NCI-H748 (cell line): ENCODE results near the gene LACC1.
A peak's percentile ranks its signal among the peaks of the same experiment; 100 is the strongest.

Experiments used
- DNase-seq: peaks from one replicate; lab custom pipeline; 2025; ENCODE audit not compliant: unreplicated experiment; lab: John Stamatoyannopoulos, UW

The LACC1 gene

DNA sequence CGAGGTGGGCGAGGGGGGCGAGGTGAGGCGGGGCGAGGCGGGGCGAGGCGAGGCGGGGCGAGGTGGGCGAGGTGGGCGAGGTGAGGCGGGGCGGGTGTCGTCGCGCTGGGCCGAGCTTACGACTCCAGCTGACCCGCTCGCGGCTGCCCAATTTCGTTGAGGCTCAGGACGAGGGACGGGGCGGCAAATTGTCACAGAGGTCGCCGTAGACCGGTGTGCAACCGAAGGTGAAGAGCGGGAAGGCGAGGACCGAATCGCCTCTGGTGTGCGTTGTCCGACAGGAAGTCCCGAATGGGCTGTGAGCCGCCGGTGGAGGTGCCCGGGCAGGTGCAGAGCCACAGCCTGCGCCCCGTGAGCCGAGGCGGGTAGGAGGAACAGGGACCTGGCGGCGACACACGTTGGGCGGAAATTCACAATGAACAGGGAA lies at the start of gene LACC1:
Gene LACC1, plus strand, starts transcription at position 150 of the 427 bp plus-strand sequence. CDS start 1,082 bp downstream, outside the sequence.
- DNase-seq = peak; percentile 85

DNA sequence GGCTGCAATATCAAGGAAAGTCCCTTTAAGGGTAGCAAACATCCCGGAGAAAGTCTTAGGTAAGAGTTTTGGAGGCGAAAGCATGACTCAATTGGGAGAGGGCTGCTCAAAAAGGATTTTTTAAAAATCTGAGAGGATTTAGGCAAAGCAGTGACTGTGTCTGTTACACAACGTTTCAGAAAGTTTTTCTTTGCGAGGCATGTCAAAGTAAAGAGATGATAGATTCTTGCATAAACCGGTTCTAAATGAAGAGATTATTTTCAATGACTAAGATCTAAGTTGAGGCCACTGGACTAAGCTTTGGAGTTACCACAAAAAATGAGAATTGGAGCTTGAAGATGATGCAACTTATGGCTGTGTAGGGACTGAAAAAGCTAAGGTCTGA lies 49.2 kb upstream of the LACC1 start:
- DNase-seq = no peak

DNA sequence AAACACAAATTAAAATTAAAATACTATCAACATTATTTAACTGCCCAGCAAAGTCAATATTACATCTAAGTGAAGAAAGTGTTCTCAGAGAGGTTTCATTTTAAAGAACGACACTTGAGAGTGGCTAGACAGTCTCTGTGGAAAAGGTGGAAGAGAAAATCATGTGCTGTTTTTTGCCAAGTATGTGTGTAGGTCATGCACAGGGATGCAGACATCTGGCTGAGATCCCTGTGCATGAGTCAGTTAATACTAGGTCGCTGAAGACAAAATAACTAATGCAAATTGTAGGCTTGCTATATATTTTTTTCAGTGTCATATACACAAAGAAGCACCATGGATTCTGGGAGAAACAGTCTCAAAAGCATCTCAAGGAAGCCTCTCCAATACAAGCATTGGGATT lies 48.6 kb upstream of the LACC1 start:
- DNase-seq = no peak

DNA sequence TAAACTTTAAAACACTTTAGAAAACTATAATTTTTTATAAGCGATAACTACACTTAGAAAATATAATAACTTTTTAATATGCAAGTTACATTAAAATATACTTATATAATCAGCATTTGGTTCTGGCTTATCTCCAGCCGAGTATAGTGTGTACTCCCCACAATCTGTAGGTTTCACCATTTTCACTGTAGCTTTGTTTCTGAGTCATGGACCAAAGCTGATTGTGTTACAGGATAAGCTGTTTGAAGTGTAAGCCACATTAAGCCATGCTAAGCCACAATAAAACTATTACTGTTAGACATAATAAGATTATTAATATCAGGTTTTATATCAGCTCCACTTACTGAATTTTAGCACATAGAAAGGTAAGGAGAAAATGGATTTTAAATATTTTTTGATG lies 44.0 kb upstream of the LACC1 start:
- DNase-seq = no peak

DNA sequence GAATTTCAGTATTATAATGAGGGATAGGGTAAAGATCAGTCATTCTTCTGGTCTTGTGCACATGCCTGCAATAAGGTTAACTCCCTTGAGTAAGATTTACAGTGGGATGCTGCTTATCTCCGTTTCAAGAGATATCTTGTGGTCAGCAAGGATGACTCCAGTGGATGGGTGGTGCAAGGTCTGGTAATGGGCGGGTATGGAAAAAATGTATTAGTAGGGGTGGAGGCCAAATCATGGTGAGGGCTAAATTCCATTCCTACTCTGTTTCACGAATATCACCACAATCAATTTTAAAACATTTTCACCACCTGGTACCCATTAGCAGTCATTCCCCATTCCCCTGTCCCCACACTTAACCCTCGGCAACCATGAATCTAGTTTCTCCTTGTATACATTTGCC lies 40.8 kb upstream of the LACC1 start:
- DNase-seq = no peak

DNA sequence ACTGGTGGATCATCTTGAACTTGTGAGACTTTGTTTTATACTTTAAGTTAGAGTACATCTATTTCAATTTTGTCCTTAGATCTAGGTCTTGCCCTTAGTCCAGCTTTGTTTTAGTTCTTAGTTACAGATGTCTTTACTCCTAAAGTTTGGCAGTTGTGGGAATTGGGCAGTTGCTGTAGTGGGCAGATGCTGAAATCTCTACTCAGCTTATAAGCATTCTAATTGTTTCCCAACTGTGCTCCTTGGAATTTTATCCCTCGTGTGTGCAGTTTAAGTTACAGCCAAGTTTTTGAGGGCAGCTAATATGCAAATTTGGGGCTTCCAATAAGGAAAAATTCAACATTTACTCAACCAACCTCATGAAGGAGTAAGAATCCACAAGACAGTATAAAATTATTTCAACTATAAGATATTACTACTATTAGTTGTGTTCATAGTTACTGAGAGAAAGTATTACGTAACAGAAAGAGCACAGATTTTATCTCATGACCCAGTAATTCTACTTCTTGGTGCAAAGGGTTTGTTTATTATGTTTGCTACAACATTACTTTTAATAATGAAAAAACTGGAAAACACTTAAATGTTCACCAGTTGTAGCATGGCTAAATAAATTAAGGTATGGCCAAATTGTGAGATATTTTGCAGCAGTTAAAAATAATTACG lies 33.1 kb upstream of the LACC1 start:
- DNase-seq = no peak

DNA sequence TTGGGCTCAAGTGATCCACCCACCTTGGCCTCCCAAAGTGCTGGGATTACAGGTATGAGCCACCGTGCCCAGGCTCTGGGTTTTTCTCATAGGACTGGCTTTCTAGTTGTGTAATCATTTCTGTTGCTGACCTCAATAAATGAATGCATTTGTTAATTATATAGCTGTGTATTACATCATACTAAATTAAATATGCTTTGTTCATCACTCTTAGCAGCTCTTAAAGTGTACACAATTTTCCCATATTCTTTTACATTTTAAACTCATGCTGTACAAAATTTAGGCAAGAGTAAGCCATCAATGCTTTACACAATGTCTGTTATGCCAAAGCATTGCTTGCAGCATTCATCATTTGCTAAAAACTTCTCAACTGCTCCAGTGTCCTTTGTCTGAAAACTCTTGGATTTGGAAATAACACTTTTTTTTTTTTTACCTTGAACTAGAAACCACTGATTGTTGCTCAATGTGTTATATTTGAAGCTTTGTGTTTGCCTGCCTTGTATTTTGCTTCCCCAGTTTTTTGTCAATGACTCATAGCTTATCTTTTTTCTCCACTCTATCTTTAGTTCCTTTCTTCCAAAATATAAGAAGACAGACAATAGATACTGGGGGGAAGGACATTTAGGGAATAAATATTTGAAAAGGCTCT lies 31.6 kb upstream of the LACC1 start:
- DNase-seq = no peak

DNA sequence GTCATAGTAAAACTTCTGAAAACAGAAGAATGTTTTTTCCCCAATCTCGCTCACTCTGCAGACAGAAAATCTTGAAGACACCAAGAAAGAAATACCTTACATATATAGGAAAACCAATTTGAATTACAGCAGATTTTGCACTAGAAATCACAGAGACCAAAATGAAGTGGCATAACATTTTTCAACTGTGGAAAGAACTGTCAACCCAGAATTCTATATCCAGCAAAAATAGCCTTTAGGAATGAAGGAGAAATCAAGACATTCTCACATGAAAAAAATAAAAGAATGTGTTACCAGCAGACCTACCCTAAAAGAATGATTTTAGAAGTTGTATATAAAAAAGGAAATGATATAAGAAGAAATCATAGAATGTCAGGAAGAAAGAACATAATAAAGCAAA lies 28.8 kb upstream of the LACC1 start:
- DNase-seq = no peak

DNA sequence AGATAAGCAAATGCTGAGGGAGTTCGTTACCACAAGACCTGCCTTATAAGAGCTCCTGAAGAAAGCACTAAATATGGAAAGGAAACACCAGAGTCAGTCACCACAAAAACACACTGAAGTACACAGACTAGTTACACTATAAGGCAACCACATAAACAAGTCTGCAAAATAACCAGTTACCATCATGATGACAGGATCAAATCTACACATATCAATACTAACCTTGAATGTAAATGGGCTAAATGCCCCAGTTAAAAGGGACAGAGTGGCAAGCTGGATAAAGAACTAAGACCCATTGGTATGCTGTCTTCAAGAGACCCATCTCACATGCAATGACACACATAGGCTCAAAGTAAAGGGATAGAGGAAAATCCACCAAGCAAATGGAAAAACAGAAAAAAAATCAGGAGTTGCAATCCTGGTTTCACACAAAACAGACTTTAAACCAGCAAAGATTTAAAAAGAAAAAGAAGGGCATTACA lies 26.7 kb upstream of the LACC1 start:
- no peak for DNase-seq

DNA sequence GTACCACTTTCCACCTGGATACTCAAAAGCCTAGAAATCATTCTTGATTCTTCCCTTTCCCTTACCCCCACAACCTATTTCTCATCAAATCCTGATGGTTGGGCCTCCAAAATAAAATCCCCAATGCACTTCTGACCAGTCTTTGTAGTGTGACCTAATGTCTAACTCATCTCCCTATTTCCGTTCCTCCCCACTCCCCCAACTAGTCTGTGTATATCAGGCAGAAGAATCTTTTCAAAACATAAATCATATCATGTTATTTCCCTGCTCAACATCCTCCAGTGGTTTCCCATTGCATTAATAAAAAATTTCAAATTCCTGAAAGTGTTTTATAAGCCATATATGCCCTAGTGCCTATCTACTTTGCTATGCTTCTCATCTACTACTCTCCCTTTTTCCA lies 17.8 kb upstream of the LACC1 start:
- DNase-seq = no peak

DNA sequence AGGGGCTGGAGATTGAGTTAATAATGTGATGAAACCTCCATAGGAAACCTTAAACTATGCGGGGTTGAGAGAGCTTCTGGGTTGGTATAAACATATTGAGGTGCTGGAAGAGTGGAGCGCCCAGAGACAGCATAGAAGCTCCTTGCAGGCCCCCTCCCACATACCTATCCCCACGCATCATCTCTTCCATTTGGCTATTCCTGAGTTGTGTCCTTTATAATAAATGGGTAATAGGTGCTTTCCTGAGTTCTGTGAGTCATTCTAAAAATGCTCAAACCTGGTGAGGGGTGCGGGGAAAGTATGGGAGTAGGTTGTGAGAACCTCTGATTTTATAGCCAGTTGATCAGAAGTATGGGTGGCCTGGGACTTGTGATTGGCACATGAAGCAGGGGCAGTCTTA lies 14.8 kb upstream of the LACC1 start:
- no peak for DNase-seq

DNA sequence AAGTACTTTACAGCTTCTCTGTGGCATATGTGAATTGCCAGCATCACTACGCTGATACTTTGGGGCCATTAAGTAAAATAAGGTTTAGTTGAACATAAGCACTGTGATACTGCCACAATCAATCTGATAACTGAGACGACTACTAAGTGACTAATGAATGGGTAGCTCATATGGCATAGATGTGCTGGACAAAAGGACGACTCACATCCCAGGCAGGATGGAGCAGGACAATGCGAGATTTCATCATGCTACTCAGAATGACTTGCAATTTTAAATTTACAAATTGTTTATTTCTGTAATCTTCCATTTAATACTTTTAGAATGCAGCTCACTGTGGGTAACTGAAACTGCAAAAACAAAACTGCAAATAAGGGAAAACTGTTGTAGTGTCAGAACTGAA lies 13.8 kb upstream of the LACC1 start:
- no peak for DNase-seq

DNA sequence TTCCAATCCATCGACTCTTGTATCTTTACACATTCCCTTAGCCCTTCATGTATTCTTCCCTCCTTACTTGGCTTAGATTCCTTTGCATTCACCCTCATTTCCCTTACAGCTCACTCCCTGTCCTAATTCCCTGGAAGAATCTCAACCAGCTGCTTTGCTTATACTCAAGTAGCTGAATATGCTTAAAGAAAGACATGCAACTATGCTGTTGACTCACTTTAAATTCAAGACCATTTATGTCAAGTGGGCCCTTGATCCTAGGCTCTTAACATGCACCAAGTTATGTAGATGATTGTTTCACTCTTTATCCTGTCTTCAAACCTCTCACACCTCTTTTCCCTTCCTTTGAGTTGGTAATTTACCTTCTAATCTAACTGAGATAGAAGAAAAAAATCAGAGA lies 7.5 kb upstream of the LACC1 start:
- DNase-seq = no peak

DNA sequence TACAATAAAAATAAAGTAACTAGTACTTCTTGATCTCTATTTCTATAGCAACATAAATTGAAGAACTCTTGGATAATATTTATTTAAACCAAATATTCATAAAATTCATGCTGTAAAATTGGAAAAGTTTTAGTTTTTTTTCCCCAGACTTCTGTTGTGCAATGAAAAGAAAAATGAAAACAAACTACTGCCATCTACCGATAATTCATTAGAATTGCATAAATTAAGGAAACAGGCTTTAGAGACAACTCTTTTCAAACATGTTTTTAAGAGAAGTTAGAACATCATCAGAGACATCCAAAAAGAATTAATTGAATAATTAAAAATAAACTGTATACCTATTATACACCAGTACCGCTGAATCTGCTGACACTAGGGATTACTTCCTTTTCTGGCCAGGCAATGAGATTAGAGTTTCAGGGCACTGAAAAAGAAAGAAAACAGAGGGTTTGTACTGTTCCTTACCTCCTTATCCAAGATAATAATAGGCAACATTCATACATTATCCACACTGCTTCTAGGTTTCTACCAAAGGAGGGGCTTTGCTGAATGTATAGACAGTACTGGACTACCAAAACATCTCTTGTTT lies 5.1 kb upstream of the LACC1 start:
- peak; percentile 33 for DNase-seq

DNA sequence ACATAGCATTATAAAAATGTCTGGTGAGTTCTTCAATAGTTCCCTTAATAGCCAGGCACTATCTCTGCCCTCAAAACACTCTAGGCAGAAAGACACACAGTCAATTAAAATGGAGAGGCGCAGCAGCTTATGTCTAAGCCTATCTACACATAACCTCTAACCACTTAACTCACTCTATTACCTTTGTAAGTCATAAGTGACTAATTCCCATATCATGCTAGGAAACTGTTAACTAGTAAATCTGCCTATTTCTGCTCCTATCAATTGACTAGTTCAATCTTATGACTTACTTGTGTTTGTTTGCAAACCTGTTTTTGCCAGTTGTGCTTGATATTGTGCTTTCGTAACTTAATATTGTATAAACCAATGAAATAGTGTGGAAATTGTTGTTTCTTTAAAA lies 3.3 kb upstream of the LACC1 start:
- no peak for DNase-seq

DNA sequence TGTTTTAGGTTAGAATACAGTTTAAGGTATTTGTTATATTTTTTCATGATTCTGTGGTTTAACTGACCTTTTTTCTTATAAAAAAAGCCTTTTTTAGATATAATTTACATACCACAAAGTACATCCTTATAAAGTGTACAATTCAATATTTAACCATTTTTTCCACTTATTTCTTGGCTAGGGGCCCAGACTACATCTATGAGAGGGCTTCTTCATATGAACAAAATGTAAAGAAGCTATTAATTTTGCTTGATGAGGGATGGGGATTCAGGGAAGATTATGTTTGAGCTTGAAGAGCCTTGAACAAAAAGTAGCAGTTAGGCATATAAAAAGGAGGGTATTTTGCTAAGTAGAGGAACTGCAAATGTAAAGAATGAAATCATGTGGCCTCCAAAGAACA lies 2.4 kb upstream of the LACC1 start:
- DNase-seq = no peak

DNA sequence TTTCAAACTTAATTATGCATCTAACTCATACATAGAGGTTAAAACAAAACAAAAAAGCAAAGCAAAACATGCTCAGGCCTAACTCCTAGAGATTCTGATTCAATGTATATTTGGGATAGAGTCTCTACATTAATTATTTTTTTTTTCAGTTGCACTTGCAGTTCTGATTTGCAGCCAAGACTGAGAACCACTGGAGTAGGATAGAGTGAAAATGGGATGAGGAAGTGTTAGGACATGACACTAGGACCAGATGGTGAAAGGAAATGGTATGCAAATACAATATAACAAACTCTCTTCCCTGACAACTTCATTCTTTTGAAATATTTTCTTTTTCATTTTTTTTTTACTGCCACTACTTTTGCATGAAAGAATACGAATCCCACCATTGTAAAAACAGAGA lies 1.9 kb upstream of the LACC1 start:
- no peak for DNase-seq

DNA sequence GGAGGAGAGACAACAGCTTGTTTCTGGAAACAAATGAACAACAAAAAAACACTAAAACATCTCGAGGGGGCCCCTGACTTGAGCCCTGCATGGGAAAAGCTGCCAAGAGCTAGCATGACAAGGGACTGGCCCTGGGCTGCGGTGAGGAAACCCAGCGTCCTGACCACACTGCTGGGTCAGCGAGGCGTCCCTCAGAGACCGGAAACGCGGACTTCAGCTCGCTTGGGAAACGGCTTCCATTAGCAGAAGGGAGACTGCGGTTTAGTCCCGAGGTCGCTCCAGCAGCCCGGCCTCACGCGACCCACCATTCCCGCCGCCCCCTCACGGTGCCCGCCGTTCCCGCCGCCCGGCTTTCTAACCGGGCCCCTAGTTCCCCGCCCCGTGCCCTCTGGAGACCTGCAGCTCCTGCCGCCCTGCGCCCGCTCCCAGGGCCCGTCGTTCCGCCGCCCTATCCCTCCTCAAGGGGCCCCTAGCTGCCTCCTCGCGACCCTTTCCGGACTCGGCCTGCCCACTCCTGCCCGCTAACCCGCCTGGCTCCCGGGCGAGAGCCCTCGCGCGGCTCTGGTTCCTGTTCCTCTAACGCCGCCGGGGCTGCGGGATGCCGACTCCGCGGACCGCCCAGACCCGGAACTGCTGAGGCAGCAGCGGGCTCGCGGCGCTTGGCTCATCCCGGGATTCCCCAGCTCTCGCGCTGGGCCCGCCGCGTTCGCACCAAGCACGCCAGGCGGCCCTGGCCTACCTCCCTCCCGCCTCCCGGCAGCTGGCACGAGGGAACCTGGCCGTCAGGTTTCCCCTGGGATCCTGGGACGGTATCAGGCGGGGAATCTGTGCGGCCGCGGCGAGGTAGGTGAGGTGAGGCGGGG lies 581 bp upstream of the LACC1 start, which contains the start of gene CCDC122:
Gene CCDC122, minus strand, starts transcription at position 849 of the 863 bp plus-strand sequence. CDS start 10,364 bp downstream, outside the sequence.
- peak; percentile 85 for DNase-seq

DNA sequence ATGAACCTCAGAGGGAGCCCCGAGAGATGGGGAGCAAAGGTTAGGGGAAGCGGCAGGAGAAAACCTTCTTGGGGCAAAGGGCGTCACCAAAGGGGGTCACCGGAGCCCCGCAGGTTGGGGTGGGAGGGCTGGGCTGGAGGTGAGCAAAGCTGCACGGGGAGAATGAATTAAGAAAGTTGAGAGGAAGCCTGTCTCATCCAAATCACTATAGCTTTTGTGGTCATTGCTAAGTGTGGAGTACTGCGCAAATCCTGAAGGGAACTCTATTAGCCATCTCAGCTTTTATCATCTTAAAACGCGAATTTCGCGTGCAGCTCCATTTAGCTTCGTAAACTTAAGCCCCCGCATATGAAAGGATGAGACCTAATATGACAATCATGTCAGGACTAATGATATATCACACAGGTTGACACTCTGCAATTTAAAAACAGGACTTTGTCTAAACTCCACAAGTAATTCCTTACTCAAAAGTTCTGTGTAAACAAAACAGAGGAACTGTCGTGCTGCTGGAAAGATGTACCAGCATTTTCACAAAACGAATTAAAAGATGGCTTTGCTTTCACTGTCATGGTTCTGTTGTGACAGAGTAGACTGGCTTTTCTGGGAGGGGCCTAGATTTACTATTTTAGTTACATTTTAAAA lies 631 bp downstream of the LACC1 start:
- DNase-seq = peak; percentile 41

DNA sequence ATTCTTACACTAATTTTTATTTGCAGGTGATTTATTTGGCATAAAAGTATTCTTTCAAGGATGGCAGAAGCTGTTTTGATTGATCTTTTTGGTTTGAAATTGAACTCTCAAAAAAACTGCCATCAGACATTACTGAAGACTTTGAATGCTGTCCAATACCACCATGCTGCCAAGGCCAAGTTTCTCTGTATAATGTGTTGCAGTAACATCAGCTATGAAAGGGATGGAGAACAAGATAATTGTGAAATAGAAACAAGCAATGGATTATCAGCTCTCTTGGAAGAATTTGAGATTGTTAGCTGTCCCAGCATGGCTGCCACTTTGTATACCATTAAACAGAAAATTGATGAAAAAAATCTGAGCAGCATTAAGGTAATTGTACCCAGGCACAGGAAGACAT lies 1.2 kb downstream of the LACC1 start:
- no peak for DNase-seq

DNA sequence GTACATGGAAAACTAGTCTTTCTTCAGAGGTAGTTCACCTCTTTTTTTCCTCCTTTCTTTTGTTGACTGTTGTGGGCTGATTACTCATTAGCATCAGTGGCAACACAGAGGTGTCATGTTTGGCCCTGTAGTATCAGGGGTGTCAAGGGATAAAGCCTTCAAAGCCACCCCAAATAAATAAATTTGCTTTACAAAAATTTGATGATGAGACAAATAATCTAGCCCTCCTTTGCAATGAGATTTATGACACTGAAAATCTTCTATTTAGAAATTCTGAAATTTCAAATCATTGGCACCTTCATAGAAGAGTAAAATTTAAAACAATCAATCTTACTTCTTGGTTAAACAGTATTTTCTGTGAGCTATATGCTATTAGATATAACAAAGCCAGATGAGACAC lies 1.9 kb downstream of the LACC1 start:
- DNase-seq = no peak
